ENCODE measurements around the gene RNF31. TPM values are rescaled to one million over a fixed set of nuclear protein-coding genes. Genes with fewer than 3 reads are reported as not detected.
A peak's percentile ranks its signal among the peaks of the same experiment; 100 is the strongest.

RNF31 gene
- total RNA-seq, 1 donor from 2014 or later, result 88.2 TPM

DNA sequence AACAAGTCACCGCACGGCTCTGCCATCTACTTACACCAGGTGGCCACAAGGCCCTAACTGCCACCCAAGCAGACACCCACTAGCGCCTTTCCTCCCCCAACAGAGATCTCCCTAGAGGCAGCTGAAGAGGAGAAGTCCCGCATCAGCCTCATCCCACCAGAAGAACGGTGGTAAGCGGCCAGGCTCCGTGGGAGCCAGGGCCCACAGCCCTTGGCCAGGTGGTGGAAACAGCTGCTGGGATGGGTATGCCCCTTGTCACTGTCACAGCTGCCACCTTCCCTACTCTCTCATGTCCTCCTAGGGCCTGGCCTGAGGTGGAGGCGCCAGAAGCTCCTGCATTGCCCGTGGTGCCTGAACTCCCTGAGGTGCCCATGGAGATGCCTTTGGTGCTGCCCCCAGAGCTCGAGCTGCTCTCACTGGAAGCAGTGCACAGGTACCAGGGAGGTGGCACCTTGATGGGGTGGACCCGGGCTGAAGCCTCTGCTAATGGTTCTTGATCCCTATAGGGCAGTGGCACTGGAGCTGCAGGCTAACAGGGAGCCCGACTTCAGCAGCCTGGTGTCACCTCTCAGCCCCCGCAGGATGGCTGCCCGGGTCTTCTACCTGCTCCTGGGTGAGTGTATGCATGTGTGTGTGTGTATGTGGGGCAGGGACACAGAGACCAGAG is 32.1 kb downstream of the RNF31 start:
- H3K27me3 Mint-ChIP-seq (ENCODE audit: unreplicated experiment), result peaks cover 5% of the 10 kb centered on the region
- TF ChIP-seq, protein P1, sequence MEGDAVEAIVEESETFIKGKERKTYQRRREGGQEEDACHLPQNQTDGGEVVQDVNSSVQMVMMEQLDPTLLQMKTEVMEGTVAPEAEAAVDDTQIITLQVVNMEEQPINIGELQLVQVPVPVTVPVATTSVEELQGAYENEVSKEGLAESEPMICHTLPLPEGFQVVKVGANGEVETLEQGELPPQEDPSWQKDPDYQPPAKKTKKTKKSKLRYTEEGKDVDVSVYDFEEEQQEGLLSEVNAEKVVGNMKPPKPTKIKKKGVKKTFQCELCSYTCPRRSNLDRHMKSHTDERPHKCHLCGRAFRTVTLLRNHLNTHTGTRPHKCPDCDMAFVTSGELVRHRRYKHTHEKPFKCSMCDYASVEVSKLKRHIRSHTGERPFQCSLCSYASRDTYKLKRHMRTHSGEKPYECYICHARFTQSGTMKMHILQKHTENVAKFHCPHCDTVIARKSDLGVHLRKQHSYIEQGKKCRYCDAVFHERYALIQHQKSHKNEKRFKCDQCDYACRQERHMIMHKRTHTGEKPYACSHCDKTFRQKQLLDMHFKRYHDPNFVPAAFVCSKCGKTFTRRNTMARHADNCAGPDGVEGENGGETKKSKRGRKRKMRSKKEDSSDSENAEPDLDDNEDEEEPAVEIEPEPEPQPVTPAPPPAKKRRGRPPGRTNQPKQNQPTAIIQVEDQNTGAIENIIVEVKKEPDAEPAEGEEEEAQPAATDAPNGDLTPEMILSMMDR (IDR thresholded peaks at IDR 0.05; ENCODE audit: partially characterized antibody, unreplicated experiment), result no peak
- no peak for DNase-seq
- H3K36me3 Mint-ChIP-seq (ENCODE audit: unreplicated experiment), result no peaks in the 10 kb centered on the region
- peaks cover 8% of the 10 kb centered on the region for H3K4me1 Mint-ChIP-seq (ENCODE audit: low read depth, unreplicated experiment)
- H3K4me3 Mint-ChIP-seq (ENCODE audit: unreplicated experiment), result peak overlapping the region; percentile 30
- H3K27ac Mint-ChIP-seq (ENCODE audit: unreplicated experiment), result peak overlapping the region; percentile 78
- H3K9me3 Mint-ChIP-seq (ENCODE audit: unreplicated experiment), result peaks cover 7% of the 10 kb centered on the region

DNA sequence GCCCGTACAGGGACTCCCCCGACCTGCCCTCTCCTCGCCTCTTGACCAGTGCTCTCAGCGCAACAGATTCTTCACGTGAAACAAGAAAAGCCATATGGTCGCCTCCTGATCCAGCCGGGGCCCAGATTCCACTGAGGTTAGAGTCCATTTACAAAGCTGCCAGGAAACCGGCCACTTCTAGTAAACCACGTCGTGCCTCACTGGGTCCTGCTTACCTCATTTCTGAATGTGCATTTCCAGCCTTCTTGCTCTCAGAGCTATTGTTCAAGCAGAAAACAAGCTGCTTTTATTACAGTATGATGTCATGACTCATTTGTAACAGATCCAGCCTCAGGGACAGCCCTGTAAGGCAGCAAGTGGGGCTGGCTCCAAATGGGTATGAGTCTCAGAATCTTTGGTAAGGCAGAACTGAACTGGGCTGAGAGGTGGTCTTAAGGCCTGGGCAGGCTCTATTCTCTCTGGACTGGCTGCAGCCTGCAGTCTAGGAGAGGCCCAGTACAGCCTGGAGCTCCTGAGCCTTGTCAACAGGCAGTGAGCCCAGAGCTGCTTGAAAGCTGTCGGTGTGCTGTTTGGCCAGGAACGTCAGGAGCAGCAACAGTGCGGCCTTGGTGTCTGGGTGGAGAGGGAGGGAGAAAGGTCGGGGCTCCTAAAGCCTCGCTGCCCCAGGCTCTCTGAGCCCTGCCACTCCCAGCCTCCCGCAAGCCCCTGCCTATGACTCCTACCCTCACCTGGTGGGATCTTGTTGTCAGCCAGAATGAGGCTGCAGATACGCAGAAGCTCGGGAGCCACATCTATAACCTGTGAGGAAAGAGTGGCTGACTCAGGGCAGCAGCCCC is 32.9 kb downstream of the RNF31 start:
- TF ChIP-seq, protein P1 (IDR thresholded peaks at IDR 0.05; ENCODE audit: partially characterized antibody, unreplicated experiment), result no peak
- Mint-ChIP-seq H3K27ac (ENCODE audit: unreplicated experiment) (peak overlapping the region; percentile 78), H3K4me1 (ENCODE audit: low read depth, unreplicated experiment) (peaks cover 8% of the 10 kb centered on the region), H3K36me3 (ENCODE audit: unreplicated experiment) (no peaks in the 10 kb centered on the region), H3K9me3 (ENCODE audit: unreplicated experiment) (peaks cover 7% of the 10 kb centered on the region), H3K4me3 (ENCODE audit: unreplicated experiment) (peak overlapping the region; percentile 30), H3K27me3 (ENCODE audit: unreplicated experiment) (peaks cover 6% of the 10 kb centered on the region)
- DNase-seq, result no peak

DNA sequence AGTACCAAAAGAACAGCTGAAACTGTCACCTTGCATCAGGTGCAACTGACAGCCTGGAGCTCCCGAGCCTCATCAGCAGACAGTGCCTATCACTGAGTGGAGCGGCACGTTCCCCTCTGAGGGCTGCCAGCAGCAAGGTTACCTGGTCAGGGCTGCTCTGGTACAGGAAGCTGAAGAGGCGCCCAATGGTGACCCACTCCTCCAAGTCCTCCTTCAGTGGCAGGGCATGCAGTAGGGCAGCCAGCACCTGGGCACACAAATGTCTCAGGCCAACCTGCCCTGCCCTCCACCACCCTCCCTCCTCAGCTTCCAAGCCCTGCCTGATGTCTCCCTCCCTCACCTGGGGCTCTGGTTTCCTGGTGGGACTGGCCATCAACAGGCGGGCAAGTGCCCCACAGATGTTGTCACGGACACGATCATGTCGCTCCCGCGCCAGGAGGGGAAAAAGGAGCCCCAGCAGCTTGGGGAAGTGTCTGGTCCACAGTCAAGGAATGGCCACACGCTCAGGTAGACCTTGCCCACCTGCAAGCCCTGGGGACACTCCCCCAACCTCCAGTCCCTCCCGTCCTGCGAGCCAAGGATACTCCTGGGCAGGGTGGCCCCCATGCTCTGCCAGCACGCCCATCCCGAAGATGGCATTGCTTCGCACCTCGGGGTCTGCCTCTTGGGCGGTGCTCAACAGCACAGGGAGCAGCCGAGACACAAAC is 34.2 kb downstream of the RNF31 start:
- Mint-ChIP-seq H3K36me3 (ENCODE audit: unreplicated experiment) (no peaks in the 10 kb centered on the region), H3K9me3 (ENCODE audit: unreplicated experiment) (peaks cover 7% of the 10 kb centered on the region), H3K27me3 (ENCODE audit: unreplicated experiment) (peaks cover 6% of the 10 kb centered on the region), H3K27ac (ENCODE audit: unreplicated experiment) (no peak overlapping the region), H3K4me3 (ENCODE audit: unreplicated experiment) (no peak overlapping the region), H3K4me1 (ENCODE audit: low read depth, unreplicated experiment) (peaks cover 8% of the 10 kb centered on the region)
- TF ChIP-seq, protein P1 (IDR thresholded peaks at IDR 0.05; ENCODE audit: partially characterized antibody, unreplicated experiment), result no peak
- no peak for DNase-seq

DNA sequence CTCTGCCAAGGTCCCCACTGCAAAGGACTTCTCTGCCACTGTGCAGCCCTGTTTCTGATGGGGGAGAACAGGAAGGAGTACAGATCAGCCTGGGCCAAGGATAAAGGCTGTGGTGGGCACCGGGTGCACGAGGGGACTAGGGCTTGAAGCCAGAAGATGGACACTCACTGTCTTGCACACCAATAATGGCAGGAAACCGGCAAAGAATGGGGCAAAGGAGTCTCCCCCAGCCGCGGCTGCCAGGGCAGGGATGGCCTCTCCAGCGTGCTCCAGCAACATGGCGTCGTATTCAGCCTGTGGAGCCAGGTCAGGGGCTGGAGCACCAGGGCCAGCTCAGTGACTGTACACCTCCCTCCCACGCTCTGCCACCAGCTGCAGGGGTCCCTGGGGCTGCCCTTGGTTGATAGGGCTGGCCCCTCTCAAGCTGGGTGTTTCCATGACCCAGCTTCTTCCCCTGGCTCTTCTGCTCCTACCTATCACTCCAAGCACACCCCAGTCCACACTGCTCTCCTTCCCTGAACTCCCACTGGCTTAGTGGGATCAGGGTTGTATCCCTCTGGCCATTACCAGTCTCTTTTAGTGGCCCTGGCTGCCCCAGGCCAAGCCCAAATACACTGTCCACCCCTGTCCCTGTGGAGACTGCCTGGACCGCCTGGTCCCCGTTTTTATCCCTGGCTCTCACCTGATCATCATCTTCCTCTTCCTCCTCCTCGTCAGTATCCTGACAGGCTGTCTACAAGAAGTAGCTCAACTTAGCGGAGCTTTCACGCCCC is 35.0 kb downstream of the RNF31 start:
- Mint-ChIP-seq H3K9me3 (ENCODE audit: unreplicated experiment) (peaks cover 7% of the 10 kb centered on the region), H3K27me3 (ENCODE audit: unreplicated experiment) (peaks cover 6% of the 10 kb centered on the region), H3K27ac (ENCODE audit: unreplicated experiment) (no peak overlapping the region), H3K36me3 (ENCODE audit: unreplicated experiment) (no peaks in the 10 kb centered on the region), H3K4me3 (ENCODE audit: unreplicated experiment) (no peak overlapping the region), H3K4me1 (ENCODE audit: low read depth, unreplicated experiment) (peaks cover 8% of the 10 kb centered on the region)
- TF ChIP-seq, protein P1 (IDR thresholded peaks at IDR 0.05; ENCODE audit: partially characterized antibody, unreplicated experiment), result no peak
- DNase-seq, result no peak

All from glutamatergic neuron (in vitro differentiated cells).